Spleen (tissue), 7 donors: ENCODE data around the gene NRXN3.

Experiments used
- POLR2A ChIP-seq, 3 donors: fragments of 450-650 bp; IDR thresholded peaks; one replicate each; pipeline ENCODE4 v1.5.1; 2017; ENCODE audit warnings: antibody characterized with exemption in 3 of 3, mild to moderate bottlenecking in 1 of 3
- POLR2AphosphoS5 ChIP-seq, 3 donors: sonication (generic); formaldehyde crosslinking; IDR thresholded peaks; one replicate each; pipeline ENCODE4 v1.5.1; 2017; ENCODE audit warnings: antibody characterized with exemption in 3 of 3
- TF ChIP-seq, protein P1 (sequence below), 11 experiments: fragments of 200-600 bp in 7 of 11; fragments of 450-650 bp in 4 of 11; sonication (generic) in 4 of 11; IDR thresholded peaks in 8 of 11; conservative IDR thresholded peaks in 3 of 11; 1 replicate in 7 of 11; 2 replicates in 4 of 11; pipeline versions ENCODE4 v1.4.0 to v1.8.0; 2016 to 2021; ENCODE audit warnings: antibody characterized with exemption in 11 of 11, inconsistent platforms in 4 of 11, mild to moderate bottlenecking in 1 of 11
- donor health status: DM: no; HTN: no; CAD: no; lungs with moderate emphysema.
- donor health status: DM: no; HTN: no; CAD: no.
- donor health status: DM: no; HTN: no; CAD: no.

GRCh38 chr14:78785265-78785664 is 615.1 kb downstream of the NRXN3 start:
- TF ChIP-seq, protein P1, sequence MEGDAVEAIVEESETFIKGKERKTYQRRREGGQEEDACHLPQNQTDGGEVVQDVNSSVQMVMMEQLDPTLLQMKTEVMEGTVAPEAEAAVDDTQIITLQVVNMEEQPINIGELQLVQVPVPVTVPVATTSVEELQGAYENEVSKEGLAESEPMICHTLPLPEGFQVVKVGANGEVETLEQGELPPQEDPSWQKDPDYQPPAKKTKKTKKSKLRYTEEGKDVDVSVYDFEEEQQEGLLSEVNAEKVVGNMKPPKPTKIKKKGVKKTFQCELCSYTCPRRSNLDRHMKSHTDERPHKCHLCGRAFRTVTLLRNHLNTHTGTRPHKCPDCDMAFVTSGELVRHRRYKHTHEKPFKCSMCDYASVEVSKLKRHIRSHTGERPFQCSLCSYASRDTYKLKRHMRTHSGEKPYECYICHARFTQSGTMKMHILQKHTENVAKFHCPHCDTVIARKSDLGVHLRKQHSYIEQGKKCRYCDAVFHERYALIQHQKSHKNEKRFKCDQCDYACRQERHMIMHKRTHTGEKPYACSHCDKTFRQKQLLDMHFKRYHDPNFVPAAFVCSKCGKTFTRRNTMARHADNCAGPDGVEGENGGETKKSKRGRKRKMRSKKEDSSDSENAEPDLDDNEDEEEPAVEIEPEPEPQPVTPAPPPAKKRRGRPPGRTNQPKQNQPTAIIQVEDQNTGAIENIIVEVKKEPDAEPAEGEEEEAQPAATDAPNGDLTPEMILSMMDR (IDR thresholded peaks at IDR 0.05 in 8 of 11, conservative IDR thresholded peaks at IDR 0.05 in 3 of 11): no peak
- TF ChIP-seq POLR2AphosphoS5 (IDR thresholded peaks at IDR 0.05) (no peak), POLR2A (IDR thresholded peaks at IDR 0.05) (no peak)
